ENCODE results near the gene SYCE3.
A peak's percentile ranks its signal among the peaks of the same experiment; 100 is the strongest.

DNA sequence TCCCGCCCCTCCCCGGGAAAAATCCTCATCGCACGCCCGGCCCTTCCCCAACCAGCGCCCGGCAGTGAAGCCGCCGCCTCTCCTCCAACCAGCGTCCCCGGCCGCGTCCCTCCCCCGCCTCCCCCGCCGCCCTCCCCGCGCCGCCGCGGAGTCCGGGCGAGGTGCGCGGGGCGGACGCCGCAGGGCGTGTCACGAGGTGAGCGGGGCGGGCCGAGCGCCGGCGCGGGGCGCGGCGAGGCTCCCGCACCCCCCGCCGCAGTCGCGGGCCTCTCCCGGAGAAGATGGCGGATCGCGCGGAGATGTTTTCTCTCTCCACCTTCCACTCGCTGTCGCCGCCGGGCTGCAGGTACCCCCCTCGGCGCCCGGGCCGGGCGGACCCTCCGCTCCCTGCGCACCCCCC is 37.8 kb upstream of the SYCE3 start, which contains the start of gene MAPK8IP2:
- peak; percentile 57 for TF ChIP-seq EZH2 (IDR thresholded peaks at IDR 0.05; ENCODE audit: borderline replicate concordance, low read depth, low read length, severe bottlenecking)
- no peak for TF ChIP-seq CTCF (IDR thresholded peaks at IDR 0.05; ENCODE audit: extremely low read depth in 1 of 2, insufficient read depth in 1 of 2, low read depth in 1 of 2, low read length in 2 of 2)
- TF ChIP-seq GATA2 (IDR thresholded peaks at IDR 0.05; ENCODE audit: insufficient read depth, insufficient read length, low read depth, low read length), result no peak
